ENCODE results near the gene ADAM21. TPM values are rescaled to one million over a fixed set of nuclear protein-coding genes. Genes with fewer than 3 reads are reported as not detected.

The ADAM21 gene
- total RNA-seq, 1 donor from 2014 or later, result 0.08 TPM

GRCh38 chr14:70489579-70490200, 37.7 kb downstream of the ADAM21 start:
- Histone ChIP-seq H3K27me3 (ENCODE audit: control insufficient read depth, insufficient read depth, low read length) (no peaks in the 10 kb centered on the region), H3K36me3 (ENCODE audit: control insufficient read depth, insufficient read depth, low read length) (no peaks in the 10 kb centered on the region), H3K4me3 (ENCODE audit: low read depth, low read length) (no peak overlapping the region)
- no peak for DNase-seq (ENCODE audit: low read depth)
- no peak for TF ChIP-seq CTCF (IDR thresholded peaks at IDR 0.05; ENCODE audit: insufficient read depth, low read length, poor library complexity, severe bottlenecking)

DNA sequence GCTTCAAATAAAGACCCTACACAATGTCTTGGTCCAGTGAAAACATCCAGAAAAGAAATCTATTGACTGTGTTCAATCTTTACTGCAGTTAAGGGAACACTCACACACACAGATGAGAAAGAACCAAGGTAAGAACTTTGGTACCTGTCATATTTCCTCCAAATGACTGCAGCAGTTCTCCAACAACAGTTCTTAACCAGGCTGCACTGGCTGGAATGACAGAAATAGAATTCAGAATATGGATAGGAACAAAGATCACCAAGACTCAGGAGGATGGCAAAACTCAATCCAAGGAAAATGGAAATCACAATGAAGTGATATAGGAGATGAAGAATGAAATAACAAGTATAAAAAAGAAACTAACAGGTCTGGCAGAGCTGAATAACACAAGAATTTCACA, 46.2 kb downstream of the ADAM21 start:
- H3K27me3 ChIP-seq (ENCODE audit: control insufficient read depth, insufficient read depth, low read length), result no peaks in the 10 kb centered on the region
- no peak overlapping the region for H3K4me3 ChIP-seq (ENCODE audit: low read depth, low read length)
- no peak for TF ChIP-seq CTCF (IDR thresholded peaks at IDR 0.05; ENCODE audit: insufficient read depth, low read length, poor library complexity, severe bottlenecking)
- no peak for DNase-seq (ENCODE audit: low read depth)
- no peaks in the 10 kb centered on the region for H3K36me3 ChIP-seq (ENCODE audit: control insufficient read depth, insufficient read depth, low read length)

Other genes starting within 250 kb of the ADAM21 start
- gene COX16, start 92.5 kb upstream of the ADAM21 start, total RNA-seq, result 19.5 and 36.0 TPM in 2 replicates
- gene SYNJ2BP, start 35.1 kb upstream of the ADAM21 start, total RNA-seq, result 23.8 and 24.8 TPM in 2 replicates
- gene ADAM20, start 82.8 kb downstream of the ADAM21 start, total RNA-seq, result 0.14 and 0.17 TPM in 2 replicates
- gene MED6, start 148.5 kb downstream of the ADAM21 start, total RNA-seq, result 32.9 and 33.8 TPM in 2 replicates
- 16.5 and 18.1 TPM in 2 replicates for gene TTC9, start 189.7 kb downstream of the ADAM21 start, total RNA-seq